Measurements from ENCODE around the gene TIMM17B.
A peak's percentile ranks its signal among the peaks of the same experiment; 100 is the strongest.
"Not testable (repeated sequence)": the region's sequence is repeated elsewhere in the genome, so short reads cannot be mapped to it uniquely, and the experiment has no call there.

The TIMM17B gene

GRCh38 chrX:48894891-48895290 is 2.7 kb downstream of the TIMM17B start:
- no peak for DNase-seq (ENCODE audit: low spot score)

DNA sequence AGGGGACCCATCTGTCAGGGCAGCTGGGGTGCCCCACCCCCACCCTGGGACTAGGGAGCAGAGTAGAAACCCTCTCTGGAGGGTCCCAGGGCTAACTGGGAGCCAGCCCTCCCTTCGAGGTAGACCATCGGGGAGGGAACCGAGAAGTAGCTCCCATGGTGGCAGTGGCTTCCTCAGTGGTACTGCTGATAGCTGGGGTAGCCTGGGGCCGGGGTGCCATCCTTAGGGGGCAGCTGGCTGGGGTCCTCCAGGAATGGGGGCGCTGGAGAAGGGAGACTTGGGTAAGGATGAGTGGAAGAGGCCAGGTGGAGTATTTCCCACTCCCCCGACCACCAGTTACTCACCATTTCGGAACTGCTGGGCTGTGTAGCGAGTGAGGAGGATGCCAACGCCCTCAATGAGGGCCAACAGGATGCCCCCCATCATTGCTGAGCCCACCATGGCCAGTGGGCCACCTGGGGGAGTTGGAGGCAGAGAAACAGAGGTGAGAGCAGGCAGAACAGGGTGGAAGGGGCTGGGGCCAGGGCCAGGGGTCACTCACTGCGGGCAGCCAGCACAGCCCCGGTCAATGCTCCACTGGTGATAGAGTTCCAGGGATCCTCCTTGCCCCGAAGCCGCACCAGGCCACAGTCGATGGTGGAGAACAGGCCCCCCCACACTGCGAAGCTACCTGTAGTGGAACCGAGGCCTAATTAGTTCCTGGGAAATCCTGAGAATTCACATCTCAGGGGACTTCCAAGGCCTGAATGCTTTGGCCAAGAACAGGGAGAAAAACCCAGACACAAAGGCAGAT is 3.8 kb downstream of the TIMM17B start:
- no peak for DNase-seq (ENCODE audit: low spot score)

DNA sequence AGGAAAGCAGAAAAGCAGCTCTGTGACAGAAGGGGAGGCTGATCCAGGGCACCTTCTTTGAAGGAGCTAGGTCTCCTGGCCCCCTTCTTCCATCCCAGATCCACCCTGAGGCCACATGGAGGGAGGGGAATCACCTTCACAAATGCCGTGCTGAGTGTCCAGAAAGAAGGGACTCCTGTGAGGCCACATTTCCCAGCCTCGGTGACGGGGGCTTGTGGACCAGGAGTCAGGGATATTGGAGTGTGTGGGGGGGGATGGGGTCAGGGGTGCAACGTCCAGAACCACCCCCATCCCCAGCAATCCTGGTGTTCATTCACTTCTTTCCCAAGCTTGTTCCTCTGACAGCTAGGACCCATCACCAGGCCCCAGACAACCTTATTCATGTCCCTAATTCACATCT is 4.7 kb downstream of the TIMM17B start:
- DNase-seq (ENCODE audit: low spot score), result no peak

DNA sequence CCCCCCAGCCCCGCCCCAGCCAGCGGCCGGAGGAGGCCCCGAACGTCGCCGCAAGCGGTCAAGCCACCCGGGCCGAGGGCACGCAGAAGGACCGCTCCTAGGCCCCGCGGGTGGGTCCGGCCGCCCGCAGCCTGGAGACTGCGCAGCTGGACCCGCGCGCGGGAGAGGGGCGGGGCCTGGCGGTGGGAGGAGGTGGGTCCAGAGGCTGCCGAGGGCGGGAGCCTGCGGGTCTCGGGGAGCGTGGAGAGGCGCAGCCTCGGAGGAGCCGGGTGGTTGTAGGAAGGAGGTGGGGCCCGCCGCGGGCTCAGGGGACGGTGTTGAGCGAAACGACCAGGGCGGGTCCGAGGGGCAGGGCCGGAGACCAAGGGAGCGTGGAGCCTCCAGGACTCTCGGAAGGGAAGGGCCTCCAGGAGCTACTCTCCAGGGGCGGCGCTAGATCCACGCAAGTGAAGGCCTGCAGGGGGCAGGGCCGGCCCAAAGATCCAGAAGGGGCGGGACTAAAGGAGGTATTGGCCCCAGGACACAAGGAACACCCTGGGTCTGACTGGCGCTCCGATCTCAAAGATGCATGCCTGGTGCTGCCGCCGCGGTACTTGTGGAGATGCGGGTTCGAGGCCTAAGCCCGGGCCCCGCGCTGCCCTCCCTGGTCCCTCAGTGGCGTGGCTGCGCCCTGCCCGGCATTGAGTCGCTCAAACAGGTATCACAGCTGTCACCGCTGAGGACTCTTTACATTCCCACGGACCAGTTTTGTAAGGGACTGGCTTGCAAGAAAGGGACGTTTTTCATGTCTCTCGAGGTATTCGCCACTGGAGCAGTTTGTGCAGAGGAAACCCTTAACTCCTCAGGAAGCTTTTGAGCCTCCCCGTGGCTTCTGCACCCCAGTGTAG is 5.9 kb downstream of the TIMM17B start:
- peak; percentile 33 for DNase-seq (ENCODE audit: low spot score)

GRCh38 chrX:48890934-48891401 is 6.6 kb downstream of the TIMM17B start:
- no peak for DNase-seq (ENCODE audit: low spot score)

DNA sequence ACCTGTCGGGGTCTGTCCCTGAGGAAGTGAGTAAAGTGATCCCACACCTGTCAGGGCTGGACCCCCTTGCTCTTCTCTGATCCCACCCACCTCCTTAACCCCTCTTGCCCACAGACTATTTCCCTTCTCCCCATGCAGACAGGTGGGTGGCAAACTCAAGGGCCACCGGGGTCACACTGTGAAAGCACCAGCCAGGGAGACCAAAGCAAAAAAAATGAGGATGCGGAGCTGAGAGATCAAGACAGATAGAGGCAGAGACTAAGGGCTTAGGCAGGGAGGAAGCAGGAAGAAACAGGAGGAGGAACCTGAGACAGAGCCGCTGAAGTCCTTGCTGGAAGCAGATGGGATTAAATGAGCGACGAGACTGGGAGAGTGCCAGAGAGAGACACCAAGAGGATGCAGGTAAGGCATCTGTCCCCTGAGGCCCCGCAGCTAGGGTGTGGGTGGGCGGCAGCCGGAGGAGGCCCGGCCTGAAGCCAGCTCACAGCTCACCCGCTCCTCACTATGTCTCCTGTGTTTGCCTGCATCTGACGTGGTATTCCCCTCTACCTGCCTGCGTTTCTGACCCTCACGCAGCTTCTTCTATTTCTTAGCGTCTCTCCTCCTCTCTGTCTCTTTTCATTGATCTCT is 7.2 kb downstream of the TIMM17B start:
- DNase-seq (ENCODE audit: low spot score), result no peak

GRCh38 chrX:48886586-48886985 is 11.0 kb downstream of the TIMM17B start:
- not testable (repeated sequence) for DNase-seq (ENCODE audit: low spot score)

- no peak for DNase-seq (ENCODE audit: low spot score)
Measured at GRCh38 chrX:48883729-48884128, 13.8 kb downstream of the TIMM17B start.

DNA sequence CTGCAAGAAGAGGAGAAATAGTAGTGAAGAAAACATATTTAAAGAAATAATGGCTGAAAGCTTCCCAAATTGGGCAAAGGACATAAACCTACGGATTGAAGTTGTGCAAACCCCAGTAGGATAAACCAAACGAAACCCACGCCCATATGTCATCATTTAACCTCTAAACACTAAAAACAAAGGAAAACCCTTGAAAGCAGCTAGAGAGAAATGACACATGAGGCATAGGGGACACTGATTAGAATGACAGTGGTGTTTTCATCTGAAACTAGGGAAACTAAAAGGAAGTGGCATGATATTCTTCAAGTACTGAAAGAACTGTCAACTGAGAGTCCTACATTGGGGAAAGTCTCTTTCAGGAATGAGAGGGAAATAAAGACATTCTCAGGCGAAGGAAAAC is 20.6 kb downstream of the TIMM17B start:
- not testable (repeated sequence) for DNase-seq (ENCODE audit: low spot score)

GRCh38 chrX:48872017-48872416 is 25.6 kb downstream of the TIMM17B start:
- not testable (repeated sequence) for DNase-seq (ENCODE audit: low spot score)

DNA sequence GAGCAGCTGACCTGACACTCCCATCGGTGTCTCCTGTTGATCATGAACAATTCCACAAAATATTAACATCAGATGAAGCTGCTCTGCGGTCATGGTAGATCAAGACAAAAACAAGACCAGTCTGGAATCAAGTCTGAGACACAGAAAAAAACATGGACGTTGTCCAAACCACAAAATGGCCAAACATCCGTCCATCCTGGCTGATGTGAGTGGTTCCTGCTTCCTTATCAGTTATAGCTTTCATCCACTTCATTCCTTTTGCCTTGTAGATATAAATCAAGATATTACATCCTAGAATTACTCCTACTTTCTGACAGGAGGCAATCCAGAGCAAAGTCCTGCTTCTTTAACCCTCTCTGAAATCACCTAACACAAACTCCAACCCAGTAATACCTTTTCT is 33.4 kb downstream of the TIMM17B start:
- DNase-seq (ENCODE audit: low spot score), result no peak

DNA sequence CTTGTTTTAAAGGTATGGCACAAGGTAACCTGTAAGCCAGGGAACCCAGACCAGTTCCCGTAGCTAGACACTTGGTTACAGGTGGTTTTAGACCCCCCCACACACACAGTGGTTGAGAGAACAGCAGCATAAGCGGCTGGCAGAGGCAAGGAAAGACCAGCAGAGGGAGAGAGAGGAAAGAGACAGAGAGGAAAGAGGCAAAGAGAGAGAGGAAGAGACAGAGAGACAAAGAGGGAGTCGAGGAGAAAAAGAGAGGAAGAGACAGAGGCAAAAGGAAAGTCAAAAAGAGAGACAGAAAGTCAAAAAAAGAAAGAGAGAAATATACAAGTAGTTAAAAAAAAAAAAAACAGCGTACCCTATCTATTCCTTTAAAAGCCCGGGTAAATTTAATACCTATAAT is 42.7 kb downstream of the TIMM17B start:
- no peak for DNase-seq (ENCODE audit: low spot score)

GRCh38 chrX:48854121-48854804 is 43.3 kb downstream of the TIMM17B start:
- DNase-seq (ENCODE audit: low spot score), result not testable (repeated sequence)

GRCh38 chrX:48853494-48853893 is 44.1 kb downstream of the TIMM17B start:
- DNase-seq (ENCODE audit: low spot score), result not testable (repeated sequence)

DNA sequence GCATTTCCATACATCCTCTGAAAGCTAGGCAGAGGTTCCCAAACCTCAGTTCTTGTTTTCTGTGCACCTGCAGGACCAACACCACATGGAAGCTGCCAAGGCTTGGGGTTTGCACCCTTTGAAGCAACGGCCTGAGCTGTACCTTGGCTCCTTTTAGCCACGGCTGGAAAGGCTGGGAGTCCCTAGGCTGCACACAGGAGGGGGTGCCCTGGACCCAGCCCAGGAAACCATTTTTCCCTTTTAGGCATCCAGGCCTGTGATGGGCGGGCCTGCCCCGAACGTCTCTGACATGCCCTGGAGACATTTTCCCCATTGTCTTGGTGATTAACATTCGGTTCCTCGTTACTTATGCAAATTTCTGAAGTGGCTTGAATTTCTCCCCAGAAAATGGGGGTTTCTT is 44.7 kb downstream of the TIMM17B start:
- DNase-seq (ENCODE audit: low spot score), result no peak

- DNase-seq (ENCODE audit: low spot score), result no peak
Measured at GRCh38 chrX:48848847-48849246, 48.7 kb downstream of the TIMM17B start.
